HG02798 (cell line): Measurements from ENCODE around the gene RREB1.

Experiments
- ATAC-seq: cut with Tn5 transposase; IDR thresholded peaks from one replicate; pipeline ENCODE4 v1.9.1; 2021; ENCODE audit warnings: mild to moderate bottlenecking; ENCODE audit not compliant: unreplicated experiment, poor library complexity

RREB1 gene

DNA sequence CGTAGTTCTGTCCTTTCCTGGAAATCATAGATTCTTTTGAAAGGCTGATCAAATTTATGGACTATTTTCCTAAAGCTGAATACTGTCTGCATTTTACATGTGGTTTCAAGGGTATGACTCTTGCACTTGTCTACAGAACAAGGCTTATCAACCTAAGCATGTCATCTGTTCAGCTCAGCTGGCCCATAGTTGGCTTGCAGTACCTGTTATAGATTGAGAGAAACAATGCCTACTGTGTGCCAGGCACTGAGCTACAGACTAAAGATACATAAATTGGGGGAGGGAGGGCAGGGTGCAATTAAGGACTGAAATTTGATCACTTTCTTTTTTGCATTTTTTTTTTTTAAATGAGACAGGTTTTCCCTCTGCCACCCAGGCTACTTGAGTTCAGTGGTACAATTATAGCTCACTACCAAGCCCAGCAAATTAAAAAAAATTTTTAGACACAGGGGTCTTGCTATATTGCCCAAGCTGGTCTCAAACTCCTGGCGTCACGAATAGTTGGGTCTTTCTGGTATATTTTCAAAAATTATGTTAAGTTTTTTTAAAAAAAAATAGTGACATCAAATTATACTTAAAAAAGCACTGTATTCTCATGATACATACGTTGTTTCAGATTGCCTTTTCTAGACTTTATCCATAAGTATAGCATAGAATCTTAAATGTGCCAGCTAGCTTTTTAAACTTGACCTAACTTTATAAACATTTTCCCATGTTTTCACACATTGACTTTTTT is 52.2 kb downstream of the RREB1 start:
- no peak for ATAC-seq

DNA sequence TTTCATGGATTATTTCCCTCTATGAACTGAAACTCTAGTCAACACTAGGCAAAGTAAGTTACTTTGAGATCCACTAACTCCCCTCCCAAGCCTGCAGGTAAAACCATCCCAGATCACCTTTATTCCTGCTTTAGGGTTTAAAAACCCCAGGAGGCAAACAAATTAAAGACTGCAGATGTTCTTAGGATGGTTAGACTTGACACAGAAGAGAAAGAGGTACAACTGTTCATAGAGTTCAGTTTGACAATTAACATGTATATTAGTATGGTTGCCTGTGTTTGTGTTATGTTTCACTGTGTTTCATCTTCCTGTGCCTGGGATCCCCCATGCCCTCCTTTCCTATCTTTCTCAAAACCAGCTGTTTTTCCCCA is 53.5 kb downstream of the RREB1 start:
- ATAC-seq, result no peak

DNA sequence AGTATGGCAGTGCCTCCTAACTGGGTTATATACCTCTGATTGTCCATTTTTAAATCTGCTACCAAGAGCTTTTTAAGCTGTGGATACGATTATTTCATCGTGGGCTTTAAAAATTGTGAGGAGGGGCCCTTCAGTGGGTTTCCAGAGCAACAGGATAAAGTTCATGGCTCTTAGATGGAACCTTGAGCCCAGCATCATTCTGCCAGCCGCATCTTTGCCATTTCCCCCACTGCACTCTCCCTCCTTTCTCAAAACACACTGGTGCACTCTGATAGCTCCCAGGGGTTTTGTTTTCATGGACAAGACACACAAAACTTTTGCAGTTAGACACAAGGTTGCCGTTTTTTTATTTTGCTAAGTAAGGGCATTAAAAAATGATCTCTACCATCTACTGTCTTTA is 54.1 kb downstream of the RREB1 start:
- ATAC-seq, result no peak

DNA sequence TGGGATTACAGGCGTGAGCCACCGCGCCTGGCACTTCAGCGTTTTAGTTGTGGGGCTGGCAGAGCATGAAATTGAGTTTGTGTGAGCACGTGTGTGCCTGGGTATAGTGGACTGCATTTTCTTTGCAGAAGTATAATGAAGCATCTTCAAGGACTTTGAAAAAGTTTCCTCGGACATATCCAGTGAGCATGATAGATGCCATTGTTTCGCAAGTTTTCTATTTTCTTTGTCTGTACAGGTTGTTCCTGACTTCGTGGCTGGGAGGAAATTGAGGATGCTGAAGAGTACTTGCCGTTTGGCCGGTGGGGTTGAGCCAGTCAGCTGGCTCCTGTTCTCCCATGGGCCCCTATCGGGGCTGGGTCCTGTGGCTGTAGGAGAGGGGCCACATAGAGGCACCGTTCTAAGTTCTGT is 55.9 kb downstream of the RREB1 start:
- no peak for ATAC-seq

DNA sequence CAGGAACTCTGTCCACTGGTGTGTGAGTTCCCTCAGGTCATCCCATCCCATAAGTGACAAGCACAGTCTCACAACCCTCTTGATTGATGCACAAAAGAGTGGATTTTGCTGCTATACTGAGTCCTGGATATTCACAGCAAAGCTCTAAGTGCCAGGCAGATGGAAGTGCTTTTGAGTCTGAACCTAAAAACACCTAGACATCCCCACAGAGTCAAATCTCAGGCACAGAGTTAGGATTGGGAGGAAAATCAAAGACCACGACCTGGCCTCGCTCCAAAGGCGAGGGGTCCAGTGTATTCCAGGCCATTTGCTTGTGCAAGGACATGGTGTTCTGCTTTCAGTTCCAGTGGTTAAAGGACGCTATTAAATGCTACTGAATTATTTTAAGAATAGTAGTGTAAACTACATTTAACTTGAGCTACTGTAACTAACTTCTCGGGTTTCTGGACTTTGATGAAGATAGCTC is 56.8 kb downstream of the RREB1 start:
- ATAC-seq, result no peak

DNA sequence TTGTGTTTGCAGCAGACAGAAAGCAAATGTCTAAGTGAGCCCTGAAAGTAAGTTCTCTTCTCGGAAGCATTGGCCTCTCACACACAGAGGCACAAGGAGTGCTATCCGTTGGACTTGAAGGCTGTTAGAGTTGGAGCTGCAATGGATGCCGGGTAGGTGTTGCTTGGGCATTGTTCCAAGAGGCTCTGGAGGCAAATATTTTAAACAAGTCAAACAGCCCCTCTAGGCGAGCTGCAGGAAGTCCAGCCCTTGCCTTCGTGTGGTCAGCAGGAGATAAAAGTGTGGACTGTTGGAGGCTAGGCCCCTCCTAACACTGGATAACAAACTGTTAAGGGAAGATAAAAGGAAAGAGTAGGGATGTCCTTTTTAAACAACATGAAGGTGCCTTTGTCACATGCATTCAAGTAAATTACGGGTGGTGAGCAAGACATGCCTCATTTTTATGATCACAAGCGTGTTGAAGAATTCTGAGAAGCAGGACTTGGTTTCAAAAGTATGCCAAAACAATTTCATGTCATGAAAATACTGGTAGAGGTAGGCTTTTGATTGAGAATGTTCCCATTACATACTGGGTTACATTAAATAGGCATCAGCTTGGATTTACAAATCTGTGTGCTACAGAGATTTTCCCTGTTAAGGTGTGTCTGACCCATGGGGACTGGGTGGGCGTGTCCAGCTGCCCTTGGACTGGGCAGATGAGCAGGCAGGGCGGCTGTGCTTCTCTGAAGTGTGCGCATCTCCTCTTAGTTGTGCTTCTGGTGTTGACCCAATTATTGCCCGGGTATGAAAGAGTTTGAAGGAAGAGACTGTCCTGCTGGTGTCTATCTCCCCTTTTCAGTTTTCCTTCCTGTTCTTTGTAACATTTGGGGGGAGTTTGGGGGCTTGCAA is 57.5 kb downstream of the RREB1 start:
- no peak for ATAC-seq

DNA sequence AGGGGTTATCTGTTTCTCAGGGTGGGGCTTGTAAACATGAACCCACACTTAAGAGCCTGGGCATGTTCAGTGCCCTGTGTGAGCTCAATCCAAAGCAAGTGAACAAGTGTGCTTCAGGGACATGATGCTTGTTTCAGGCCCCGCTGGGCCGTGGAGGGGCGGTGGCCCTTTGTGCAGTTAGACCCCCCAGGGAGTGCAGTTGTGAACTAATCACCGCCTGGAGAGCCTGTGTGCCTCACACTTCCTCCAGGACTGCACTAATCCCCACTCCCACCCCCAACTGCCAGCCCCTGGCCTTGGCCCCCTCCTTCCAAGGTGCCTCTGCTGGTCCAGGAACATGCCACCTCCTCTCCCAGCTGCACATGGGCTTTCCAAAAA is 58.1 kb downstream of the RREB1 start:
- no peak for ATAC-seq

DNA sequence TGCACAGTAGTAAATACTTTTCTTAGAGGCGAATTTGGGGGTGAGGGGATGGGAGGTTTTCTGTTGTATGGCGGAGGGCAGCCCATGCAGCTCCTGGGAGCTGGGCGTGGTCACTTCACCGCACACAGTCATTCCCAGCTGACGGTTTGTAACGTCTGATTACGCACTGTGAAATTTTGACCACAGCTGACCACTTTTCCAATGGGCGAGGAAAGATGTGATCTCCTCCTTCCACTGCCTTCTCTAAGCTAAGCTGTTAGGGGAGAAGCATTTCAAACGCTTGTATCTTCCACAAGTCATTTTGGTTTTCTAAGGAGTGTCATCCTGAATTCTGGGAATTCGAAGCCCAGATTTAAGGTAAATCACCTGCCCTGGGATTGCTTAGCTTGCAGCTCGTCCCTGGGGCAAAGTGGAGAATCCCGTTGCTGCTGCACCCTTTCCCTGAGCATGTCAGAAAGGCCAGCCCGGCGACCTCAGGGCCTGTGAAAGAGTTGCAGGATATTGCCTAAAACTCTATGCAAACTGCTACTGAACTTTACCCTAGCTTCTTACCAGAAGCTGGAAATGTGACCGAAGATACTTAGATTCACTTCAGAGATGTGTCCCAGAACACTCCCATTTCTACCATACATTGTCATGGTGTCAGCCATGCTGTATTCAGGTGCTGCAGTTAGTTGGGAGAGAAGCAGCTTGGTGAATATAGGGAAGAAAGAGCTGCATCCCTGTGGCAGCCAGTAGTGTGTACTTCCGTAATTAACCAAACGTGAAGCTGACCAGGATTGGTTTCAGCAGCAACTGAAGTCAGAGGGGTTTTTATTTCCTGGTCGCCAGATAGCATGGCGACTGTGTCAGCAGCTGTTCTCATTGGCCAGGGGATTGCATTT is 58.9 kb downstream of the RREB1 start:
- ATAC-seq, result no peak

DNA sequence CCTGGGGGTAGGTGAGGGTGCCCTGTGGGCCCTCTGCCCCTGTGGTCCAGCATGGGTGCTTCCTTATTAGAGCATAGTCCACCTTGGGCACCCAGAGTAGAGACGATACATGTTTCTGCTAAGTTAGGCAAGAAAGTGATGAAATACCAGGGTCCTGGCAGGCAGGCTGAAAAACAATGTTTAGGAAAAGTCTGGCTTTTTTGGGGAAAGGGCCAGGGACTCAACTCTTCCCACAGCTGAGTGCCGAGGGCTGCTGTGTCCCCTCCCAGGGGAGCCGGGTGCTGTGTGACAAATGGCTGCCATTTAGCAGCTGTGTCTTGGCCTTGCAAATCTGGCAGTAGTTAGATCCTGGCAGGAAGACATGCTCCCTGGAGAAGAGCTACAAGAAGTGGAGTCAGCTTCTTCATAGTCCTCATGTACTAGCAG is 61.5 kb downstream of the RREB1 start:
- ATAC-seq, result no peak

DNA sequence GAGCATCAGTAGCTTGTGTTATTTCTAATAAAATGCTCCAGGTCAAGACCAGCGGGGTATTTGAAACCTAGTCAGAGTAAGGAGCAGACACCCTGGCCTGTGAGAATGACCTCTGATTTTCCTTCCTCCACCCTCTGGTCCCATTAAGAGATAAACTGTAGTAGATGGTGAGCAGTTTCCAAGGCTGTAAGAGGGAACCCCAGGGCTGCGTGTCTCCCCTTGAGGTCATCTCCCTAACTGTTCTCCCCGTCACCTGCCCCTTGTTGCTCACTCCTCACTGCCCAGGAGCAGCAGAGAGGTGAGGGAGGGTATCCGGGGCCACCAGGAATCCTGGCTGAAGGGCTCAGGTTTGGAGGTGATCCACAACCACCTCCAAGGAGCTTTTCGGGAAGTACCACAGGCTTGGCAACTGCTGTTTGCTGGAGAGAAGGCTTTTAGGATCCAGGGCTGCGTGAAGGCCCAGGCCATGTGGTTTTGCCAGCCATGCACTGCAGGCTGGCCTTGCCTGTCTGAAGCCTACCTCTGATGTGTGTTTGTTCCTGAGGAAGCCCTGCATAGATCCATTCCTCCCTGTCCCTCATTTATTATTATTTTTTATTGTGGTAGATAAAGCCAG is 62.5 kb downstream of the RREB1 start:
- no peak for ATAC-seq

DNA sequence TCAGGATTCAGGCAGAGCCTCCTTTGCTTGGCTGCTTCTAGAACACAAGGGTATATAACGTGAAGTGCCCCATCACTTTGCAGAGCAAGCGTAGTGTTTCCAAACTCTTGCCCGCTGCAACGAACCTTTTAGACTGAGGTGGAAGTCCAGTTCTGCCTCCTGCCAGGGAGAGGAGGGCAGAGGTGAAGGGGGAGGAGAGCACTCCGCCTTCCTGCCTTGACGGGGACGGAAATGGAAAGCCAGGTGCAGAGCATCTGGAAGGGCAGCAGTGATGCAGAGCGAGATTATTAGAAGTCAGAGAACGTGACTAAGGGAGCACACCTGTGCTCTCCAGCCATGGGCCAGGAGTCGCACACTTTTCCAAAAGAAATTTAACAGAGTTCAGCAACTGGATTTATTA is 63.4 kb downstream of the RREB1 start:
- no peak for ATAC-seq

DNA sequence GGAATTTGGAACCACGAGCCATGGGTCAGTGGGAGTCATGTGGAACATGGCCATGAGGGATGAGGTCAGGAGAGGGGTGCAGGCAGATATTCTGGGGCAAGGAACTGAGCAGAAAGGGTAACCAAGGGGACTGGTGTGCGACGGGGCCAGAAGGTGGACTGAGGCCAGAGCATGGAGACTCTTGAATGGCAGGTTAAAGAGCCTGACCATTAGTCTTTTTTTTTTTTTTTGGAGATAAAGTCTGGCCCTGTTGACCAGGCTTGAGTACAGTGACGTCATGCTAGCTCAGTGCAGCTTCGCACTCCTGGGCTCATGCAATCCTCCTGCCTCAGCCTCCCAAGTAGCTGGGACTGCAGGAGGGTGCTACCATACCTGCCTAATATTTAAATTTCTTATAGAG is 64.0 kb downstream of the RREB1 start:
- no peak for ATAC-seq

DNA sequence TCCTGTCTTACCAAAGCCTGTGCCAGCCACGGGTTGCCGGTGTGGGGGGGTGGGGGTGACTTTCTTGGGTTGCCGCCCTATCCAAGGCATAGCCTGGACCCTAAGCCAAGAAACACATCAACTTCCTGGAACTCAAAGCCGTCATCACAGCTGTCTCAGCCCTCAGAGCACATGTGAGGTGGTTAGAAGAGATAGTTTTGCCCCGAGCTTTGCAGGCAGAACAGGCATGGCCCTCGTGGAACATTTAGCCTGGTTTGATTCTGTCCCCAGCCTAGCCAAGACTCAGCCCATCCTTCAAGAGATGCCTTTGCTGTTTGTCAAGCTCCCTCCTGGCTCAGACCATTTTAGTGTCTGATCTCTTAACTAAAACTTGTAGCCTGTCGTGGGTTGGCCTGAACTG is 64.9 kb downstream of the RREB1 start:
- no peak for ATAC-seq

DNA sequence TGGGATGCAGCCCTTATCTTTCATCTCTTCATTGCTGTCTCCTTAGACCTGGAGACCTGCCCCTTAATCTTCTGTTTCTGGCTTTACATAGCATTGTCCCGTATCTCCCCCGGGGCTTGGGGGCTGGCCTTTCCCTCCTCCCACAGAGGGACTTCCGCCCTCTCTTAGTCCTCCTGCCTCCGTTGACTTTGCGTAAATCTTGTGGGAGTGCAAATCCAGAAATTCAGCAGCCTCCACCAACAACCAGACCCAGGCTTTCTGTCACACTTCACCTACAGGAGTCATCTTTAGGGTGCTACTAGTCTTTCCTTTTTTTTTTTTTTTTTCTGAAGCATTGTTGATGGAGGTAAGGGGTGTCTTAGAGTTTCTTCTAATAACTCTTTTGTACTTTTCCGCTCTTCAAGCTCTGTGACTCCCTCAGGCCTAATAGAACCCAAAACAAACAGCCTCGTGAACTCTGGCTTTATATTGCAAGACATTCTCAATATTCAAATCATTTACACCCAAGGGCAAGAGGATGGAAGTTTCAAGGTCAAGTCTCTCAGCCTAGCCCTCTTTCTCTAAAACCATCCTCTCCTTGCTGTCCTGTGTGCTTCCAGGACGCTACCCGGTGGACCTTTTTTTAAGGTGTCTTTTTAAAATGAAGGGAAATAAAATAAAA is 66.2 kb downstream of the RREB1 start:
- no peak for ATAC-seq

DNA sequence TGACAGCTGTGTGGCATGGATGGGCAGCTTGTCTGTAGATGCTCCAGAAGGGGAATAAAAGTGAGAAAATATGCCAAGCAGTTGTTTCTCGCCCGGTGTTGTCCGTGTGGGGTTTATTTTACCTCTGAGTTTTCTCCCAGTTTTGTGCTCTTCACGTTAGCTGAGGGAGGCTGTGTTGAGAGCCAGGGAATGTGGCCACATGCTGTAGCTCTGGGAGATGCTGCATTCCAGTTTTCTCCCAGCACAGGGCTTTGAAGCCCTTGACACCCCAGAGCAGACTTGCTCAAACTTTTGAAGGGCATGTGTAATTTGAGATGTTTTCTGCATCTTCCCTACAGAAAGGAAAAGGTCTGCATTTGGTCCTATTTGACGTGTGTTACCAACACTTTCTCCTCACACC is 67.7 kb downstream of the RREB1 start:
- ATAC-seq, result no peak

DNA sequence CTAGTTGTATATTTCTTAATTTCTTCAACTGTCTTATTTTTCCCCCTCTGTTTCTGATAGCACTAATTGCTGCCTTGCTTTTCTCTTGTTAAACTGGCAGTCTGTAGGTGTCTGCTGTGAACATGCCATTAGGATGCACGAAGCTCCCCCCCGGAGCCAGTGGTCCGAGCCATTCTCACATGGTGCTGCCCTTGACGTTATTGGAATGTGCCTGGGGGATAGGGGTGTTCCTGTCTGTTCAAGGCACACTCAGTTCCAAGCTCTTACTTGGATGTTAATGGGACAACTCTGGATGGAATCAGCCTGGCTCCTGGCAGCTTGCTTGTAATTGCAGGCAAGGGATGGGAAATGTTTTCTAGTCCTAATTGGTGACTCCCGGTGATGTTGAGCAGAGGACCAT is 68.4 kb downstream of the RREB1 start:
- no peak for ATAC-seq

DNA sequence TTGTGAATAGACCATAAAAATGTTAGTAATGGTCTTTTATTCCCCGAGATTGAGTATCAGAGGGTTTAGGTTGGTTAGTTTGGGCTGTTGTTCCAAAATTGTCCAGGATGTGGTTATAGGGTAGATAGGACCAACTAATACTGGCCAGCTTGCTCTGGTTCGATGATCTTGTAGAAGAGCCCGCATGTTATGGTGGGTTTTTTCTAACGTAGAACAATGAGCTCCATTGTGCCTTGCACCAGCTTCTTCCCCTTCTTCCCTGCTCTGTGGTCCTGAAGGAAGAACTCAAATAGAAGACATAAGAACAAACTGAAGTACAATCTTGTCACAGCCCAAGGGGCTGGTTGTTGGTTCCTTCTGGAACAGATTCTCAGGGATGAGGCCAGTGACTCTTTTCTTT is 70.5 kb downstream of the RREB1 start:
- no peak for ATAC-seq

DNA sequence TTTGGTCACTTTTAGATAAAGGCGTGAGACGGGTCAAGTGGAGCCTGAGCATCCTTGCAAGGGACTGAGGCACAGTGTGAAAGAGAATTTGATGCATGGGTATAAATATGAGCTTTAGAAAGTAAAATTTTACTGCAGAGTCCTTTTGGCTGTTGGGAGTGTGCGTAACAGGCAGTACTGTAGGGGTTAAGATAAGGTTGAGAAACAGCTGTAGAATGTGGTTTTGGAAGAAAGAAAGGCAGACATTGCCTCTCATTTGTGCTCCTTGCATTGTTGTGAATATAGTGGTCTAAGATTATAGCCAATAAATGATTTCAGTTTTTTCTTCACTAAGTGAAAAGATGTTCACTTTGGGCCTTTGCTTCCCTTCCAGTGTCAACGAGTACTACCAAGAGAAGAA is 73.0 kb downstream of the RREB1 start:
- no peak for ATAC-seq

DNA sequence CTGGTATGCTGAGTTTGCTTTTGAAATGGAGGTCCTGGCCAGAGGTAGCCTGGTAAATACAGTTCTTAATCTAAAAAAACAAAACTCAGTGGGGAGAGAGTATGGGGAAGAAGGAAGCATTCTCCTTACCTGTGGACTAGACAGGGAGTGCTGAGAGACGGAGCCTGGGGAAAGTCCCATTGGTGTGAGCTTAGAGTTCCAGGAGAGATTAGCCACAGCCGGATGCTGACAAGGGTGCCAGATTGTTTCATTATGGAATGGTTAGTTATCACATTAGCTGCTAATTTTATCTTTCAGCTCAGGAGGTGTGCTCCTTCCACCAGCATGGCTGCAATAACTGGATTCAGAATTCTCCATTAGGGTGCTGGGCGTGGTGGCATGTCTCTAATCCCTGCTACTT is 75.9 kb downstream of the RREB1 start:
- no peak for ATAC-seq

DNA sequence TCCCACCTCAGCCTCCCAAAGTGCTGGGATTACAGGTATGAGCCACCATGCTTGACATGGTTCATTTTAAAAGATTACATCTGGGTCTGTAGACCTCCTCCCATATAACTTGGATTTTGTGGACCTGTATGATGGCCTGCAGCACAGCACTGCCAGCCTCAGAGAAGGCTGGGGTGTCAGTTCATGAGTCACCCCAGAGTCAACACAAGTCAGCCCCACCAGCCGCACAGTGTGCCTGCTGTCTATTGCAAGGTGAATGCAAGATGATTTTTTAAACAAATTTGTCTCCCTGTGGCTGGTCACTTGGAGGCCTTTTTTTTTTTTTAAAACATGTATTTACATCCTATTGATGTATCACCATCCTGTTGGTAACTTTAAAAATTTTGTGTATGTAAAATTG is 76.7 kb downstream of the RREB1 start:
- no peak for ATAC-seq
